Subcutaneous adipose tissue (tissue), 4 donors: ENCODE data around the gene C1orf226. TPM values are rescaled to one million over a fixed set of nuclear protein-coding genes. Genes with fewer than 3 reads are reported as not detected.

ENCODE experiments used
- total RNA-seq, 4 donors: library from RNA; depleted of rRNA; stranded (reverse); fragments of >200 nt; gene quantifications; one replicate each; pipeline ENCODE4 v1.1.0, GENCODE V29; 2016
- TF ChIP-seq, protein P1 (sequence below): fragments of 450-650 bp; IDR thresholded peaks from one replicate; pipeline ENCODE4 v1.5.1; 2016; ENCODE audit warnings: low read depth, mild to moderate bottlenecking, control low read depth, antibody characterized with exemption, moderate library complexity

The C1orf226 gene
- total RNA-seq, 4 donors from 2014 or later: 1.1 to 13.4 (median 3.1) TPM

DNA sequence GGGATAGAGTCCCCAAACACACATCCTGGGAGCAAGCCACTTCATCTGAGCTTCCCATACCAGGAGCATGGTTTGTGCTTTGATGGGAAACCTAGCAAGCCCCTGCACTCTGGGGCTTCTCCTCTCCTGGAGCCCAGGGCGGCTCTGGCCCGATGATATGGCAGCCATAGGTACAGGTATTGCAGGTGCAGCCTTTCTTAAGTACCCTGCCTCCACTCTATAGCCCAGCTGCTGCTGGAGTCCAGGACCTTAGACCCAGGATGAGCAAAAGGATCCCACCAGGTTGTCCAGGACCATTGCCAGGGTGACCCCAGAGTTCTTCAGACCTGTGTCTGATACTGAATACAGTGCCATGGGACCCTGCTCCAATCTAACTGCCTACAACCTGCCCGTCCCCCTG lies 4.2 kb downstream of the C1orf226 start:
- TF ChIP-seq, protein P1, sequence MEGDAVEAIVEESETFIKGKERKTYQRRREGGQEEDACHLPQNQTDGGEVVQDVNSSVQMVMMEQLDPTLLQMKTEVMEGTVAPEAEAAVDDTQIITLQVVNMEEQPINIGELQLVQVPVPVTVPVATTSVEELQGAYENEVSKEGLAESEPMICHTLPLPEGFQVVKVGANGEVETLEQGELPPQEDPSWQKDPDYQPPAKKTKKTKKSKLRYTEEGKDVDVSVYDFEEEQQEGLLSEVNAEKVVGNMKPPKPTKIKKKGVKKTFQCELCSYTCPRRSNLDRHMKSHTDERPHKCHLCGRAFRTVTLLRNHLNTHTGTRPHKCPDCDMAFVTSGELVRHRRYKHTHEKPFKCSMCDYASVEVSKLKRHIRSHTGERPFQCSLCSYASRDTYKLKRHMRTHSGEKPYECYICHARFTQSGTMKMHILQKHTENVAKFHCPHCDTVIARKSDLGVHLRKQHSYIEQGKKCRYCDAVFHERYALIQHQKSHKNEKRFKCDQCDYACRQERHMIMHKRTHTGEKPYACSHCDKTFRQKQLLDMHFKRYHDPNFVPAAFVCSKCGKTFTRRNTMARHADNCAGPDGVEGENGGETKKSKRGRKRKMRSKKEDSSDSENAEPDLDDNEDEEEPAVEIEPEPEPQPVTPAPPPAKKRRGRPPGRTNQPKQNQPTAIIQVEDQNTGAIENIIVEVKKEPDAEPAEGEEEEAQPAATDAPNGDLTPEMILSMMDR: no peak

DNA sequence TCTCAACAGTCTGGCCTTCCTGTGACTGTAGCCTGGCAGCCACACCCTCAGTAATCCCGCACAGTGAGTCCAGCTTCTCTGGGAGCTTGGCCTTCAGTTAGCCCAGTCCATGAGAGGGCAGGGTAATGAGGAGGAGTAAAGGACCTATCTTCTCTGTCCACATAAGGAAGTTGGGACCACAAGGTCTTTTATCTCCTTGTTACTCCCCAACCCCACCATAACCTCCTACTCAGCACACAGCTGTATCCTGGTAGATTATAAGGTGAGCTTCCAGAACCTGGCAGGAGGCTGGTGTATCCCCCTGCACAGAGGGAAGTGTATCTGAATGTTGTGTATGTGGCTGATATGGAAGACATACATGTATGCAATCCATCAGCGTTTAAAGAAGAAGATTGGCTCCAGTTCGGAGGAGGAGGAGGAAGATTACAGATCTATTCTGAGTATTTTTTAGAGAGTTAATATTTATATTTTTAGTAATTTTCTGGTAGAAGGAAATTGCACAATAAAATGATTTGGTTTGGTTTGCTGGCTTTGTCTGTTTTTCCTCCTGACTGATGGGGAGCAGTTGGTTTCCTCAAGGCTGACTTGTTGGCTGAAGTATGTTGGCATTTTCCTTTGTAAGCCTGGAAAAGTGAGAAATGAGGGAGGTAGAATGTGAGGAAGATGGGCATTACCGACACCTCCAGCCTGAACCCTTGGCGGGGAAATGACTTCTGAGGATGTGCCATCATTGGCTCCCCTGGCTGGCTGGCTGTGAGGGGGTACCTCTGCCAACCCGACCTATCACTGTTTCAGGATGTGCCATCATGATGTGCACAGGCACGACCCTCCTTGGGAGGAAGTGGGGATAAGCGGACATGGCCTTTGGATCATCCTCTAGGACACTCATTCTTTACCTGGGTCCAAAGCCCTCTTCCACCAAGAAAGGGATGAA lies 5.0 kb downstream of the C1orf226 start:
- TF ChIP-seq, protein P1: no peak

DNA sequence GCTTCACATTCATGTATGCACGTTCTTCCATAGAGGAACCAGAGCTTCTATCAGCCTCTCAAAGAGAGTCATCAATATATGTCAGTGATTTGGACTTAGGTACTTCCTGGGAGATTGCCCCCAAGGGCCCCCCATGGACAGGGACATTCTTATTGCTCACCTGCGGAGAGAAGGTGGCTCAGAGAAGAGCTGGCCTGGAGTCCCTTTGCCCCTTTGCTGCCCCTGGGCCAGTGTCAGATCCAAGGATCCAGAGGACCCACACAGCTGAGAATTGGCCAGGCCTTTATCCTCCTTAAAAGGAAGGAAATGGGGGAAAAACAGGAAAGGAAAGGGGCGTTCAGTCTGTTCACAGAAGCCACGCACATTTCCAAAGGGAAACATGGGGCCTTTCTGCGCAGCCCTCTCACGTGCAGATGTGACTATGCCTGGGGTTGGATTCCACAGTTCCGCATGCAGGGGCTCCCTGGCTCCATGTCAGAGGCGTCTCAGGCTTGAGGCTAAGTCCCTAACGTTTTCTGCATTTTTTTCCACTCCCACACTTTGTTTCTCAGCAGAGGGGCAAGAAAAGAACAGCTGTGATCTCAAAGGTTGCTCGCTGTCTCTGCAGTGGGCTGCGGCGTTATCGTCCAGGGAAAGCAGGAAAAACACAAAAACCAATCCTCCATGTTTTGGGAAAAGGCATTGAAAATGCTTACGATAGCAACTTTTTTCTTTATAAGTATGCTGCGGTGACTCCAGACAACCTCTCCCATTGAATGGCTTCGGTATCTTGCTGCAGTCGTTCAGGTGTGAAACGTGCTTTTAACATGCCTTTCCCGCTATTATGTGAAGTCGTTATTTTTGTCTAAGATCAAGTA lies 5.9 kb downstream of the C1orf226 start:
- TF ChIP-seq, protein P1: no peak

DNA sequence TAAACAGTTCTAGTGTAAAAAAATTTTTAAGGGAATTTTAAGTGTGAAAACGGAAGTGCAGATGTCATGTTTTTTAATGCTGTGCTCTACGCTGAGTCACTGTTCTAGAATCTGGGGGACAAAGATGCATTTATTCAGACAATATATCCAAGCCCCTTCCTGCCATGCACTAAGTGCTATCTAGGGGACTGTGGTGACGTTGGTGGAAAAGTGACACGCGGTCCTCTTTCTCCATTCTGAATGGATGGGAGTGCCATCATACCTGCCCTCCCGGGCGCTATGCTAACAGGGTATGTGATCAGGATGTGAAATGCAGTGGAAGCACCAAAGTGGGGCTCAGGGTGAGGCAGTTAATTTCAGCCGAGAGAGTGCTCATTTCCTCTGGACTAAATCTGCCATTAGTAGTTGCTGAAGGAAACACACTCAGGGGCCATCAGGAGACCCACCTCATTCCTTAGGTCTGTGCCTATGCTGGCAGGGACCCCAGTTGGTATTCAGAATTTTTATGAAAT lies 6.6 kb downstream of the C1orf226 start:
- TF ChIP-seq, protein P1: no peak

DNA sequence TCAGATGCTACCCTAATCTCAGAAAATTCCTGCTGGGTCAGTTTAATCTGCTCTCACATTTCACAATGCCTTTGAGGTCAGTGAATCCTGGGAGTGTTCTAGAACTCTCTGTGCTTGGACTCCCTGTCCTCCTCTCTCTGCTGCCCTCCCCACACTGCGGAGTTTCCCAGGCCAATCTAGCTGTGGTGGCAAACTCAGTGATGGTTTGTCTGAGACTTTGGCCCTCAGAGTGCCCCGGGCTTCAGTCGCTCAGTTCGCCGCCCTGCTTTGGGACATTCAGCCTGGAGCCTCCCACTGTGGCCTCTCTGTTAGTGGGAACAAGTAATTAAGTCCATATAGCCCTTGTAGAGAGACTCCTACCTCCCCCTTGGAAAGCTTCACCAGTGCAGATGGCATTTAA lies 7.1 kb downstream of the C1orf226 start:
- TF ChIP-seq, protein P1: no peak

DNA sequence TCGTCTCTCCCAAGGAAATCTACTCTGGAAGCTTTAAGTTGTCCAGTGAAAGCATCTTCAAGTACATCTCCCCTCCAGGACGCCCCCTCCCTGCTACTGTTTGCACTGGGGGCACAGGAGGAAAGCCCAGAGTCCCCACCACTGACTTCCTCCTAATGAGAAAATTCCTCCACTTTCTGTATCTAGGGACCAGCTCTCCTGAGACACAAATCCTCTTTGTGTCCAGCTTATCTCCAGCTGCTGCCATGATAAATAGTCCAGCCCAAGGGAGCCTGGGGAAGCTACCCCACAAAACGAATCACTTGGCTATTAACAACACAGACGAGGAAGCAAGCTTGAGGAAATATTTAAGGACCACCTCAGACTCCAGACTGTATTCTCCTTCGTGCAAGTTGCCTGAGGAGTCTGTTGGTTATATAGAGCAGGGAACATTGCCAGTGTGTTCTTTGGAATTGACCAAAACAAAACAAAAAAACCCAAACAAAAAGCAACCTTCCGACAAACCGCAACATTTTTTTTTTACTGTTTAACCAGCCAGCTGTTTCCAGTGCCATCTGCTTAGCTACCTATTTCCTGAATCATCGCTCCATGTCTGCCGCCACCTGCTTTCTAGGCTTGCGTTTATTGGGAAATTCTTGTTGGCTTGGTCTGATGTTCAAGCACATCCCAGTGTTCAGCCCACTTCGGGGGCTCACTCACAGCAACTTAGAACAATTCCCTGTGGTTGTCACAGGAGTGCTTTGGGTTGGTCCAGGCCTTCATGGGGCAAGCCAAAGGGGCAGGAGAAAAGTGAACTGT lies 7.7 kb downstream of the C1orf226 start:
- TF ChIP-seq, protein P1: no peak
